Measurements from ENCODE around the gene MSANTD1. TPM values are rescaled to one million over a fixed set of nuclear protein-coding genes. Genes with fewer than 3 reads are reported as not detected.

Gene MSANTD1
- total and polyA plus RNA-seq, 2 of the 8 experiments (the other 6 are each of a cell fraction or from before 2014, with no cell fraction given): 0.23 to 0.45 TPM

DNA sequence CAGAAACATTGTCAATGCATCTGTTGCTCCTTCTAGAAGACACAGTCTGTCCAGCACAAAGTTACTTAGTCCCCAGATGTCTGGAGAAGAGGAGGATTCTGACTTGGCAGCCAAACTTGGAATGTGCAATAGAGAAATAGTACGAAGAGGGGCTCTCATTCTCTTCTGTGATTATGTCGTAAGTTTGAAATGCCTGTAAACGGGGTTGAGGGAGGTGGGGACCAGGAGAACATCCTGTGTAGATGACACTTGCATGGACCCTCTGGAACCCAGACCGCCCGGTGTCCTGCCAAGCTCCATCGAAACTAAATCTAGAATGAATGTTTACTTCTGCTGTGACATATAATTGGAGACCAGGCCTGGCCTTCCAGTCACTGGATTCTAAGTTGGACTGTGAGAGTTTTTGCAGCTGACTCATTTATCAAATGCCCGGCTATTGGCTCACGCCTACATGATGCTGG is 45.0 kb upstream of the MSANTD1 start (continued):
- TF ChIP-seq KDM4A (IDR thresholded peaks at IDR 0.05; ENCODE audit: low read depth, low read length, severe bottlenecking): no peak
- no peak for TF ChIP-seq TEAD4 (IDR thresholded peaks at IDR 0.05; ENCODE audit: low read depth, low read length)
- TF ChIP-seq, protein P1, sequence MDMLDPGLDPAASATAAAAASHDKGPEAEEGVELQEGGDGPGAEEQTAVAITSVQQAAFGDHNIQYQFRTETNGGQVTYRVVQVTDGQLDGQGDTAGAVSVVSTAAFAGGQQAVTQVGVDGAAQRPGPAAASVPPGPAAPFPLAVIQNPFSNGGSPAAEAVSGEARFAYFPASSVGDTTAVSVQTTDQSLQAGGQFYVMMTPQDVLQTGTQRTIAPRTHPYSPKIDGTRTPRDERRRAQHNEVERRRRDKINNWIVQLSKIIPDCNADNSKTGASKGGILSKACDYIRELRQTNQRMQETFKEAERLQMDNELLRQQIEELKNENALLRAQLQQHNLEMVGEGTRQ (IDR thresholded peaks at IDR 0.05; ENCODE audit: low read length): no peak

Data from H1 (cell line).